ENCODE data around the gene U2AF1L4. TPM values are rescaled to one million over a fixed set of nuclear protein-coding genes. Genes with fewer than 3 reads are reported as not detected.

U2AF1L4 gene
- total RNA-seq, 1 experiment from 2014 or later, result 24.6 TPM

DNA sequence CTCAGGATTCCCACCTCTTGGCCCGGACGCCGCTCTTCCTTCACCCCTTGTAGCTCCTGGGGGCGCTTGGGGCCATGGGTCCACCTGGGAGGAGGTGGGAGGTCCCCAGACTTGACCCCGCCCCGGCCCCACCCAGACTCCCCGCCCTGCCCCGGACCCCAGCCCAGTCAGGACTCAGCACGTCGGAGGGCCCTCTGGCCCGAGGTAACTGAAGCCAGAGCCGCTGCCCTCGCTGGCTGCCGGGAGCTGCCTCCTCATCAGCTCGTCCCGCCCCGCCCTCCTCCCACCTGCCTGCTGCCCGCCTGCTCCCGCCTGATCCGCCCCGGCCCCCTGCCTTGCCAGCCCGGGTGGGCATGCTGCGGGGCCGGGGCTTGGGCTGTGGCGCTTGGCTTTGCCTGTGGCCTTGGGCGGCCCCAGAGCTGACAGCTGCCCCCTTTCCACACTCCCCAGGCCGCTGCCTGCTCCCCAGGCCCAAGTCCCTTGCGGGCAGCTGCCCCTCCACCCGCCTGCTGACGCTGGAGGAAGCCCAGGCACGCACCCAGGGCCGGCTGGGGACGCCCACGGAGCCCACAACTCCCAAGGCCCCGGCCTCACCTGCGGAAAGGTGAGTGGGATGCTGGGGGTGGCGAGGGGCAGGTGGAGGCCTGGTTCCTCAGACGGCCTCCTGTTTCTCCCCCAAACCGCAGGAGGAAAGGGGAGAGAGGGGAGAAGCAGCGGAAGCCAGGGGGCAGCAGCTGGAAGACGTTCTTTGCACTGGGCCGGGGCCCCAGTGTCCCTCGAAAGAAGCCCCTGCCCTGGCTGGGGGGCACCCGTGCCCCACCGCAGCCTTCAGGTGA is 39.5 kb upstream of the U2AF1L4 start:
- H3K27me3 Mint-ChIP-seq (ENCODE audit: insufficient read depth, unreplicated experiment), result no peaks in the 10 kb centered on the region
- no peak overlapping the region for H3K4me3 ChIP-seq (ENCODE audit: low read depth, low read length)
- peaks cover 8% of the 10 kb centered on the region for H3K4me1 Mint-ChIP-seq (ENCODE audit: low read depth, unreplicated experiment)
- no peaks in the 10 kb centered on the region for H3K9me3 ChIP-seq
- intact Hi-C loops (cut with micrococcal nuclease; ENCODE audit: unreplicated experiment), result no loop called here
- H3K36me3 ChIP-seq (ENCODE audit: control insufficient read depth, insufficient read depth, low read length), result no peaks in the 10 kb centered on the region; the same call in 1 of the 2 replicates
- H3K27ac Mint-ChIP-seq (ENCODE audit: unreplicated experiment), result no peak overlapping the region
- CTCF ChIA-PET, result interaction anchor here (0.5 to 0.6 kb wide), 4 partner anchors 8 to 400 kb away, joined by 3 to 7 read pairs (median 4); no protein-coding TSS in a partner anchor
- BruUV-seq (replicated peaks), result no TSS peak
- no peaks in the 10 kb centered on the region for H3K27me3 ChIP-seq (replicated peaks; ENCODE audit: control insufficient read depth, insufficient read depth, low read length)
- POLR2A ChIA-PET, result interaction anchor here (0.6 kb wide), 1 partner anchor 37 kb away, joined by 4 read pairs; the partner anchor contains the start of gene LIN37
- no peaks in the 10 kb centered on the region for H3K4me1 ChIP-seq
- H3K36me3 Mint-ChIP-seq (ENCODE audit: insufficient read depth, unreplicated experiment), result no peaks in the 10 kb centered on the region
- H3K9me3 Mint-ChIP-seq (ENCODE audit: unreplicated experiment), result no peaks in the 10 kb centered on the region
- no peak for DNase-seq
- TF ChIP-seq, protein P1, sequence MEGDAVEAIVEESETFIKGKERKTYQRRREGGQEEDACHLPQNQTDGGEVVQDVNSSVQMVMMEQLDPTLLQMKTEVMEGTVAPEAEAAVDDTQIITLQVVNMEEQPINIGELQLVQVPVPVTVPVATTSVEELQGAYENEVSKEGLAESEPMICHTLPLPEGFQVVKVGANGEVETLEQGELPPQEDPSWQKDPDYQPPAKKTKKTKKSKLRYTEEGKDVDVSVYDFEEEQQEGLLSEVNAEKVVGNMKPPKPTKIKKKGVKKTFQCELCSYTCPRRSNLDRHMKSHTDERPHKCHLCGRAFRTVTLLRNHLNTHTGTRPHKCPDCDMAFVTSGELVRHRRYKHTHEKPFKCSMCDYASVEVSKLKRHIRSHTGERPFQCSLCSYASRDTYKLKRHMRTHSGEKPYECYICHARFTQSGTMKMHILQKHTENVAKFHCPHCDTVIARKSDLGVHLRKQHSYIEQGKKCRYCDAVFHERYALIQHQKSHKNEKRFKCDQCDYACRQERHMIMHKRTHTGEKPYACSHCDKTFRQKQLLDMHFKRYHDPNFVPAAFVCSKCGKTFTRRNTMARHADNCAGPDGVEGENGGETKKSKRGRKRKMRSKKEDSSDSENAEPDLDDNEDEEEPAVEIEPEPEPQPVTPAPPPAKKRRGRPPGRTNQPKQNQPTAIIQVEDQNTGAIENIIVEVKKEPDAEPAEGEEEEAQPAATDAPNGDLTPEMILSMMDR (IDR thresholded peaks at IDR 0.05; ENCODE audit: insufficient read depth in 1 of 2, low read depth in 1 of 2, low read length in 1 of 2, severe bottlenecking in 1 of 2, unreplicated experiment in 1 of 2), result no peak
- H3K4me3 Mint-ChIP-seq (ENCODE audit: unreplicated experiment), result no peak overlapping the region

DNA sequence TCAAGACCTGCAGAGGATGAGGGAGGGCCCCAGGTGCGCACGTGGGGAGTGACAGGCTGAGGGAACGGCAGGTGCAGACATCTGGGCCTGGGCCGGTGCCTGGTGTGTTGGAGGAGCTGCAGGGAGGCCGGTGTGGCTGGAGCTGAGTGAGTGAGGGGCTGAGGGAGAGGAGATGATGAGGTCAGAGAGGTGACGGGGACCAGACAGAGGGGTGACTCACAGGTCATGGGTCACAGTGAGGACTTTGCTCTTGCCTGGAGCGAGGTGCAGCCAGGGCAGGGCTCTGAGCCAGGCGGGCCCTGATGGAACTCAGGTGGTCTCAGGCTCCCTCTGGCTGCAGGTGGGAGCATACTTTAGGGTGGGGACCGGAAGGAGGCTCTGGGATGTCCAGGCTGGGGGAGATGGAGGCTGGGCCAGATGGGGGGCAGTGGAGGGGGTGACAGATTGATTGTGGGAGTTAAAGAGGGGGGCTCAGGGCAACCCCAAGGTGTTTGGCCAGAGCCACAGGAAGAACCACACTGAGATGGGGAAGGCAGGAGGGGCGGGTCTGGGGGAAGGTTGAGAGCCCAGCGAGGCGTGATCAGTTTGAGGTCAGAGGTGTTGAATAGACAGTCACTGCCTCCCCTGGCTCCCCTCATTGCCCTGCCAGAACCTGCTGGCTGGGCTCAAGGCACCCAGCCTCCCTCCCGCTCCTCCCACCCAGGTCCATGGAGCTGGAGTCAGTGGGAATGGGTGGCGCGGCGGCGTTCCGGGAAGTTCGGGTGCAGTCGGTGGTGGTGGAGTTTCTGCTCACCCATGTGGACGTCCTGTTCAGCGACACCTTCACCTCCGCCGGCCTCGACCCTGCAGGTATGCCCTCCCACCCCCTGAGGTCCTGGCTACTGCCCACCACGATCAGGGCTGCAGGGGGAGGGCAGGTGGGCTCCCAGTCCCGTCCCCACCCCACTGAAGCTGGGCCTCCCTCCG is 38.5 kb upstream of the U2AF1L4 start:
- no peaks in the 10 kb centered on the region for H3K9me3 ChIP-seq
- no peak overlapping the region for H3K4me3 ChIP-seq (ENCODE audit: low read depth, low read length)
- TF ChIP-seq, protein P1 (IDR thresholded peaks at IDR 0.05; ENCODE audit: insufficient read depth in 1 of 2, low read depth in 1 of 2, low read length in 1 of 2, severe bottlenecking in 1 of 2, unreplicated experiment in 1 of 2), result peak in 1 of 2 experiments; percentile 29
- Mint-ChIP-seq H3K36me3 (ENCODE audit: insufficient read depth, unreplicated experiment) (peaks cover 5% of the 10 kb centered on the region), H3K4me3 (ENCODE audit: unreplicated experiment) (no peak overlapping the region), H3K9me3 (ENCODE audit: unreplicated experiment) (no peaks in the 10 kb centered on the region), H3K27ac (ENCODE audit: unreplicated experiment) (no peak overlapping the region), H3K4me1 (ENCODE audit: low read depth, unreplicated experiment) (peaks cover 8% of the 10 kb centered on the region), H3K27me3 (ENCODE audit: insufficient read depth, unreplicated experiment) (no peaks in the 10 kb centered on the region)
- intact Hi-C loops (cut with micrococcal nuclease; ENCODE audit: unreplicated experiment), result no loop called here
- H3K36me3 ChIP-seq (ENCODE audit: control insufficient read depth, insufficient read depth, low read length), result no peaks in the 10 kb centered on the region; the same call in 1 of the 2 replicates
- DNase-seq, result no peak
- BruUV-seq (replicated peaks), result no TSS peak
- H3K4me1 ChIP-seq, result no peaks in the 10 kb centered on the region
- H3K27me3 ChIP-seq (replicated peaks; ENCODE audit: control insufficient read depth, insufficient read depth, low read length), result no peaks in the 10 kb centered on the region
- ChIA-PET CTCF (interaction anchor here (0.5 to 0.6 kb wide), 3 partner anchors 7 to 399 kb away, joined by 3 to 7 read pairs (median 4); no protein-coding TSS in a partner anchor), POLR2A (interaction anchor here (0.6 kb wide), 1 partner anchor 36 kb away, joined by 4 read pairs; the partner anchor contains the start of gene LIN37)

DNA sequence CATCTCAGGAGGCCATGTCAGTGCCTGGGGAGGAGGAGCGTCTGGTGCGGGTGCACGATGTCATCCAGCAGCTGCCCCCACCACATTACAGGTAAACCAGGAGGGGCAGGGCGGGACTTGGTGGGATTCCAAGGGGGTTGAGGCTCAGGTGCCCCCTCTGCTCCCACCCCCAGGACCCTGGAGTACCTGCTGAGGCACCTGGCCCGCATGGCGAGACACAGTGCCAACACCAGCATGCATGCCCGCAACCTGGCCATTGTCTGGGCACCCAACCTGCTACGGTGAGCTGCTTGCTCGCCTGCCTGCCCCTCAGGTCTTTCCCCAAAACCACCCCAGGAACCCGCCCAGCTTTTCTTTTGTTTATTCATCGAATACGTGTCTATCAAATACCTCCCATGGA is 37.4 kb upstream of the U2AF1L4 start:
- DNase-seq, result no peak
- intact Hi-C loops (cut with micrococcal nuclease; ENCODE audit: unreplicated experiment), result no loop called here
- TF ChIP-seq, protein P1 (IDR thresholded peaks at IDR 0.05; ENCODE audit: insufficient read depth in 1 of 2, low read depth in 1 of 2, low read length in 1 of 2, severe bottlenecking in 1 of 2, unreplicated experiment in 1 of 2), result no peak
- no TSS peak for BruUV-seq (replicated peaks)
- no peaks in the 10 kb centered on the region for H3K27me3 Mint-ChIP-seq (ENCODE audit: insufficient read depth, unreplicated experiment)
- H3K9me3 ChIP-seq, result no peaks in the 10 kb centered on the region
- ChIA-PET CTCF (interaction anchor here (1.0 kb wide), 1 partner anchor 148 kb away, joined by 3 read pairs; no protein-coding TSS in a partner anchor), POLR2A (no interaction called here)
- no peaks in the 10 kb centered on the region for H3K9me3 Mint-ChIP-seq (ENCODE audit: unreplicated experiment)
- H3K36me3 Mint-ChIP-seq (ENCODE audit: insufficient read depth, unreplicated experiment), result peaks cover 5% of the 10 kb centered on the region
- H3K27ac Mint-ChIP-seq (ENCODE audit: unreplicated experiment), result no peak overlapping the region
- no peaks in the 10 kb centered on the region; the same call in 1 of the 2 replicates for H3K36me3 ChIP-seq (ENCODE audit: control insufficient read depth, insufficient read depth, low read length)
- H3K4me1 ChIP-seq, result no peaks in the 10 kb centered on the region
- no peaks in the 10 kb centered on the region for H3K27me3 ChIP-seq (replicated peaks; ENCODE audit: control insufficient read depth, insufficient read depth, low read length)
- no peak overlapping the region for H3K4me3 Mint-ChIP-seq (ENCODE audit: unreplicated experiment)
- no peak overlapping the region for H3K4me3 ChIP-seq (ENCODE audit: low read depth, low read length)
- H3K4me1 Mint-ChIP-seq (ENCODE audit: low read depth, unreplicated experiment), result peaks cover 8% of the 10 kb centered on the region

Data from Caco-2 (cell line).